ENCODE results near the gene ASGR2.
"Not testable (repeated sequence)": the region's sequence is repeated elsewhere in the genome, so short reads cannot be mapped to it uniquely, and the experiment has no call there.

ASGR2 gene

GRCh38 chr17:7097940-7098339 lies 16.7 kb downstream of the ASGR2 start:
- no peak for DNase-seq

- no peak for DNase-seq
Measured at GRCh38 chr17:7095625-7096024, 19.0 kb downstream of the ASGR2 start.

- DNase-seq, result no peak
Measured at GRCh38 chr17:7094652-7095019, 20.0 kb downstream of the ASGR2 start.

GRCh38 chr17:7091311-7092005 lies 23.2 kb downstream of the ASGR2 start:
- not testable (repeated sequence) for DNase-seq

- DNase-seq, result not testable (repeated sequence)
Measured at GRCh38 chr17:7089570-7089969, 25.1 kb downstream of the ASGR2 start.

GRCh38 chr17:7088442-7088841 lies 26.2 kb downstream of the ASGR2 start:
- not testable (repeated sequence) for DNase-seq

GRCh38 chr17:7084088-7084487 lies 30.5 kb downstream of the ASGR2 start:
- DNase-seq, result no peak

GRCh38 chr17:7083592-7083991 lies 31.0 kb downstream of the ASGR2 start:
- no peak for DNase-seq

- no peak for DNase-seq
Measured at GRCh38 chr17:7081341-7082062, 33.1 kb downstream of the ASGR2 start.

- DNase-seq, result no peak
Measured at GRCh38 chr17:7080456-7081041, 34.1 kb downstream of the ASGR2 start.

- DNase-seq, result no peak
Measured at GRCh38 chr17:7079581-7080455, 34.8 kb downstream of the ASGR2 start, which contains the start of gene CLEC10A. TSS of gene CLEC10A (minus strand) at chr17:7080251. CDS start at chr17:7078812, 1,439 bp downstream.

- DNase-seq, result no peak
Measured at GRCh38 chr17:7078711-7079110, 35.9 kb downstream of the ASGR2 start.

GRCh38 chr17:7077911-7078546 lies 36.6 kb downstream of the ASGR2 start:
- DNase-seq, result no peak

GRCh38 chr17:7074931-7075330 lies 39.7 kb downstream of the ASGR2 start:
- DNase-seq, result no peak

GRCh38 chr17:7072406-7072805 lies 42.2 kb downstream of the ASGR2 start:
- DNase-seq, result no peak

- DNase-seq, result no peak
Measured at GRCh38 chr17:7070712-7071111, 43.9 kb downstream of the ASGR2 start.

- no peak for DNase-seq
Measured at GRCh38 chr17:7068268-7068667, 46.4 kb downstream of the ASGR2 start.

GRCh38 chr17:7067198-7067597 lies 47.4 kb downstream of the ASGR2 start:
- DNase-seq, result no peak

GRCh38 chr17:7064261-7064660 lies 50.4 kb downstream of the ASGR2 start:
- DNase-seq, result no peak

GRCh38 chr17:7063518-7064094 lies 51.0 kb downstream of the ASGR2 start:
- no peak for DNase-seq

GRCh38 chr17:7060165-7060891 lies 54.3 kb downstream of the ASGR2 start:
- DNase-seq, result no peak

Measured in GF-D8 (cell line).